ENCODE measurements around the gene ARTN.

The ARTN gene

GRCh38 chr1:43974443-43975248 lies 41.0 kb downstream of the ARTN start, which contains the start of gene ATP6V0B:
TSS of gene ATP6V0B (plus strand) at chr1:43974960. CDS start at chr1:43975041, 81 bp downstream.
- peak; percentile 89 for DNase-seq

DNA sequence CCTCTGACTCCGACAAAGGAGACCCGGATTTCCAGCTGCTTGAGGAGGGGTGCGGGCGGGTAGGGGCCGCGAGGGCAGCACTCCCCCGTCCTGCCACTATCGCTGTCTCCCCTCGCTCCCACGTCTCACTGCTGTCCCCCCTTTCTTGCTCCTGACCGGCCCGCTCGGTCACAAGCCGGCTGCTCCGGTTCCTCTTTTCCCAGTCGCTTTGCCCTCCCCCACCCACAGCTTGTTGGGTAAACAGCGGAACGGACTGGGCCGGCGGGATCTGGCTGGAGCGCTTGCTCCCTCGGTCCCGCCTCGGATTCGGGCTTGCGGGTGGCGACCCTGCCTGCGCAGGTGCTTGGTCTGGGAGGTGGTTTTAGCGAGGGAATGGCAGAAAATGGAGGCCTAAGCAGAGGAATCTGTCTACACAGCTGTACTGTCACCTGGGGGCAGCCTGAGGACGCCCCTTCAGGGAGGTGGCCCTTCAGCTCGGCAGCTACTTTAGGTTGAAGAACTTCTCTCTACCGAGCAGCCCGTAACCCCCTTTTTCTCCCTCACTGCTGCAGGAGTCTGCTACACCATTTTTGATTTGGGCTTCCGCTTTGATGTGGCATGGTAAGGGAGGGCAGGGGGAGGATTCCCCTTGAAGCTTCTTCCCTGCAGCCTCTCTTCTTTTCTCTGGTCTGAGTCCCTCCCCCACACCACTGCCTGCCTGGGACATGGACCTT lies 41.8 kb downstream of the ARTN start:
- DNase-seq = peak; percentile 18

DNA sequence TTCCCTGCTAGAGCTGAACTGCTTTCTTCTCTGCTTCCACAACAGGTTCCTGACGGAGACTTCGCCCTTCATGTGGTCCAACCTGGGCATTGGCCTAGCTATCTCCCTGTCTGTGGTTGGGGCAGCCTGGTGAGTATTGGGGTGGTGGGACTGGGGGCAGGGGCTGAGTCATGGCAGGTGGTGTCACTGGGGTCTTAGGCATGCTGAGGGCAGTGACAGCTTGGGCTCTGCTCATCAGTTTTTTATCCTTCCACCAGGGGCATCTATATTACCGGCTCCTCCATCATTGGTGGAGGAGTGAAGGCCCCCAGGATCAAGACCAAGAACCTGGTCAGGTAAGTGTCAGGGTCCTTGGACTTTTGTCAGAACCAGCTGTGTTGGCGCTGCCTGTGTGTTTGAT lies 42.4 kb downstream of the ARTN start:
- no peak for DNase-seq

DNA sequence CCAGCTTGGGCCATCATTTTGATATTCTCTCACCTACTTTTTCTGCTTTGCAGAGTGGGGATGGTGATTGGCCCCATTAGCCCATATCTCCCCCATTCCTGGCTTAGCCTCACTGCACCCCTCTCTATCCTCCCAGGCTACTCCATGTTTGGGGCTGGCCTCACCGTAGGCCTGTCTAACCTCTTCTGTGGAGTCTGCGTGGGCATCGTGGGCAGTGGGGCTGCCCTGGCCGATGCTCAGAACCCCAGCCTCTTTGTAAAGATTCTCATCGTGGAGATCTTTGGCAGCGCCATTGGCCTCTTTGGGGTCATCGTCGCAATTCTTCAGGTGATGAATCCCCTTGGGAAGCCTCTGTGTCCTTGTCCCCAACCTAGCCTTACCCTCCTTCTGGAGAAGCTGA lies 43.3 kb downstream of the ARTN start:
- no peak for DNase-seq

- DNase-seq = no peak
Measured at GRCh38 chr1:43977376-43978263, 44.0 kb downstream of the ARTN start.

DNA sequence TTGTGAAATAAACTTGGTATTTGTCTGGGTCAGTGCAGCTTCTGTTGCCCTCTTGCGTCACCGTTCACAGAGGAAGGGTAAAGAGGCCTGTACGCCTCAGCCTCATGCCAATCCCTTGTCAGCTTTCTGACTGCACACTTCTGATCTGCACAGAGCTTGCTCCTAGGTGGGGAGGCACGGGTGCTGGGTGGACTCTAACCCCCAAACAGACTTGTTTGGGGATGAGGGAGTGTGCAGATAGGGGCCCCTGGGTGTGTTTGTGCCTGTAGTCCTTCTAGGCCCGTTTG lies 44.6 kb downstream of the ARTN start:
- no peak for DNase-seq

- DNase-seq = peak; percentile 18
Measured at GRCh38 chr1:43978551-43979260, 45.1 kb downstream of the ARTN start, which contains the start of gene B4GALT2. TSS of gene B4GALT2 (plus strand) at chr1:43979210. CDS start at chr1:43981161, 1,951 bp downstream.

- no peak for DNase-seq
Measured at GRCh38 chr1:43979261-43979527, 45.6 kb downstream of the ARTN start.

DNA sequence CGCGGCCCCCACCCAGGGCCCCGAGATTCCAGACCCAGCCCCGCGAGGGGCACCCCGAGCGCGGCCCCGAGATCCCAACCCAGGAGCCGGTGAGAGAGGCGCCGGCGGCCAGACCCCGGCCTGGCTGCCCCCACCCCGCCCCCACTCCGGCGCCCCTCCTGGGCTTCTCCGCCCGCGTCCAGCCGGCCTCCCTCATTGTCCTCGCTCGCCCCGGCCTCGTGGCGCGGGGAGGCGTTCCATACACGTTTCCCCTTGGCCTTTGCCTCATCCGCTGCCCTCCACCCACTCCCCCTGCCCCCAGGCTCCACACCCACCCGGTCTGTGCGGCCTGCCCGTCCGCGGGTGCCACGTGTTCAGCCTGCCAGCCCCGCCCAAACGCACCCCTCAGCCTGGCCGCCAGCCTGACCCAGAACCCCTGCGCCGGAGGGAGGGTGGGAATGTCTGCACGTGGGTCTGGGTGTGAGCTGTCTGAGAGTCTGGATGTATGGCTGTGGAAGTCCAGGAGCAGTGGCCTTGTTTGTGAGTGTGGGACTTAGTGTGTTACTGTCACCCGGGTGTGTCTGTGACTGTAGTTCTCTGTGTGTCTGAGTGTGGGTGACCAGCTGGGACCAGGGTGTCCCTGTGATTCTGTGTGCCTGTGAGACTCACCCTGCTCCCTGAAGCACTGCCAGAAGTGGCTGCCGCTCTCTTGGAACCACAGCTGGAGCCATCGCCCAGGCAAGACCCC lies 46.1 kb downstream of the ARTN start:
- DNase-seq = no peak

DNA sequence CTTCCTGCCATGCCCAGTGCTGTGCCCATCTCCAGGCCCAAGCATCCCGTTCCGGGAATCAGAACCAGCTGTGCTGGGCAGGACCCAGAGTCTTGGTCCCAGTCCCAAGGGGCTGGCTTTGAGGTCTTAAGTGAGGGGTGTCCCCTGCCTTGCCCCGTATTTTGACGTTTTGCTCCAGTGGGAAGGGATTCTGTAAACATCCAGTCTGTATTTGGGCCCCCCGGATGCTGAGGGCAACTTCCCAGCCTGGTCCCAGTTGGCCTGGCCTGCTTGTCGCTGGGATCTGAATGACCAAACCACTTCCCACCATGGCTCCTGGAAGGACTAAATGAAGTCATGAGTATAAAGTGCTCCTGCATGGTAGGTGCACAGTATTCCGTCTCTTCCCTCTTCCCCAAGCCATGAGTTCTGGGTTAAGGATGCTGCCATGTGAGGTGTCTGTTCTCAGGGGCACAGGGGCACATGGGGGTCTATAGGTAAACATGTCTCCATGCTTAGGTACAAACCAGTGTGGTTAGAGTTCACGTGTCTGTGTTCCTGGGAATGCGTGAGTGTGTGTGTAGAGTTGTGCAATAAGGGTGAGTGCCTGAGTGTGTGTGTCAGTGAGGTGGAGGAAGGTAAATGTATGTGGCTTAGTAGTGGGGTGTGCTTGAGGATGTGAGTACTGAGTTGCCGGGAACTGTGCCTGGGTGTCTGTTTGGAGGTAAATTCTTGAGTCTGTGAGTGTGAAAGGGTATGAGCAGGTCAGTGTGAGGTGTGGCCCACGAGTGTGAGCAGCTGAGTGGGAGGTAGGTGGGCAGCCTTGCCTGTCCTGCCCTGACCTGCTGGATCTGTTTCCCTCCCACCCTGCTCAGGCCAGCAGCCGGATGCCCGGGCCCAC lies 46.9 kb downstream of the ARTN start:
- no peak for DNase-seq

- no peak for DNase-seq
Measured at GRCh38 chr1:43981135-43981491, 47.5 kb downstream of the ARTN start.

DNA sequence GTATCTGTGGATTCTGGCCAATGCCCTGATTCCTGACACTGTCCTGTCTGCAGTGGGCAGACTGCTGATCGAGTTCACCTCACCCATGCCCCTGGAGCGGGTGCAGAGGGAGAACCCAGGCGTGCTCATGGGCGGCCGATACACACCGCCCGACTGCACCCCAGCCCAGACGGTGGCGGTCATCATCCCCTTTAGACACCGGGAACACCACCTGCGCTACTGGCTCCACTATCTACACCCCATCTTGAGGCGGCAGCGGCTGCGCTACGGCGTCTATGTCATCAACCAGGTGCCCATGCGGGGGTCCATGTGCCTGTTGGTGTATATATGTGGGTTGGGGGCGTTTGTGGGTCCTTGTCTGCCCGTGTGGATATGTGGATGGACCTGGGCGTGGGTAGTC lies 48.0 kb downstream of the ARTN start:
- no peak for DNase-seq

DNA sequence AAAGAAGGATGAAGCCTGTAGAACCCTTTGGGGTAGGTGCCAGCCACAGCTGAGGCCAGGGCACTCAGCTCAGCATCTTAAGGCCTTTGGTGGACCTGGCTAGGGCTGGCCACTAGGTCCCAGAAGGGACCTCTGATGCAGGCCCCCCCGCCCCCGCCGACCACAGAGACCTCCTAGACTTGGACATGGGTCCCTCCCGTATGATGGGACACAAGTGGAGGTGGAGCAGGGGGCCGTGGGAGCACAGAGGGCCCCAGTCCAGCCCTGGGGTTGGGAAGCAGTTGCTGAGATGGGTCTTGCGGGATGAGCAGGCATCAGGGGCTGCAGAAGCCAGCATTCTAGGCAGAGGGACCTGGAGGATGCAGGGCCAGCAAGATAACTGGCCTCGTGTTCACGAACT lies 48.6 kb downstream of the ARTN start:
- DNase-seq = no peak

GRCh38 chr1:43982808-43983207 lies 49.2 kb downstream of the ARTN start:
- DNase-seq = no peak

GRCh38 chr1:43983253-43983899 lies 49.8 kb downstream of the ARTN start:
- DNase-seq = no peak

GRCh38 chr1:43984855-43985254 lies 51.3 kb downstream of the ARTN start:
- DNase-seq = no peak

DNA sequence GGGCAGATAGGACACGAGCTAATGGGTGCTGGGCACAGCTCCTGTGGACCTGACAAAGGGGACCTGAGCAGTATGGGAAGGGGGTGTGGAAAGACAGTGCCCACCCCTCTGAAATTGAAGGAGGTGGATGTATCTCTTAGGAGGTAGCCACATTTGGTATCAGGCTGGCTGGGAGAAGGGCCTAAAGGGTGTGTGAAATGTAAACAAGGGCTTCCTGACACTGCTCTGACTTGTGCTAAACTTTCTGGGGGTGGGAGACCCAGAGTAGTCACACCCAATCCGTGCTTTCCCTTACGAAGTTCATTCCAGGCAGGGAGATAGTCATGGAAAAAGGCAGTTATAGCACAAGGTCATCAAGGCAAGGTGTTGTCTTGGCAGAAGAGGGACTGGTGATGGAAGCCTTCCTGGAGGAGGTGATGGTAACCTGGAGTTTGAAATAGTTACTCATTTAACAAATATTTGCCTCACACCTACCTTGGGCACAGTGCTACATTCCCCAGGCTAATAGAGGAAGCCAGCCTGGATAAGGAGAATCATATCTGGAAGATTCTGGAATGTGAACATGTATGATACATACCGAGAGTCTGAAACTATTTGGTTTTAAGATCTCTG lies 52.5 kb downstream of the ARTN start:
- no peak for DNase-seq

DNA sequence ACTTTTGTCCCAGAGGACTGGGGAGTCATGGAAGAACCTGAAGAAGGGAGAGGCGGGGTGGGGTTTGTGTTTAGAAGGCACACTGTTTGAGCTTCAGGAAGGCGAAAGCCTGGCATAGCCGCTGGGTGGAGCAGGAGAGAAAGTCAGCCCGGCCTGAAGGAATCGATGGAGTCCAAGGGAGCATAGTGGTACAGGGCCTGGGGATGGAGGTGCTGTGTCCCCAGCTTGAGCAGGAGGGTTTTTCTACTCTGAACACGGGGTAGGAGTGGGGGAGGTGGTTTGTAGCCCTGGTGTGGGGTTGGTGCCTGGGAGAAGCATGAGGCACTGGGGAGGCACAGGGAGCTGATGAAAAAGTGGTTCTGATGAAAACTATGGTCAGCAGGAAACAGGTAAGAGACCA lies 53.1 kb downstream of the ARTN start:
- no peak for DNase-seq
